Suprapubic skin (tissue), 4 donors: Measurements from ENCODE around the gene ST3GAL3. TPM values are rescaled to one million over a fixed set of nuclear protein-coding genes. Genes with fewer than 3 reads are reported as not detected.
A peak's percentile ranks its signal among the peaks of the same experiment; 100 is the strongest.

Experiments used
- DNase-seq, 2 donors: peaks; one replicate each; pipeline ENCODE4 v3.0.0-alpha.2; 2019; ENCODE audit warnings: low spot score in 2 of 2
- H3K27ac ChIP-seq: fragments of 200-600 bp; sonication (generic); one replicate; pipeline ENCODE4 v1.5.1; 2019
- H3K27me3 ChIP-seq: fragments of 200-600 bp; sonication (generic); one replicate; pipeline ENCODE4 v1.5.1; 2019
- H3K36me3 ChIP-seq: fragments of 200-600 bp; sonication (generic); one replicate; pipeline ENCODE4 v1.5.1; 2019
- H3K4me1 ChIP-seq: fragments of 200-600 bp; sonication (generic); one replicate; pipeline ENCODE4 v1.5.1; 2019
- H3K4me3 ChIP-seq: fragments of 200-600 bp; sonication (generic); one replicate; pipeline ENCODE4 v1.5.1; 2019; ENCODE audit warnings: mild to moderate bottlenecking
- H3K9me3 ChIP-seq: fragments of 200-600 bp; sonication (generic); one replicate; pipeline ENCODE4 v1.5.1; 2019
- CTCF ChIP-seq, 2 donors: fragments of 200-600 bp in 1 of 2; fragments of 450-650 bp in 1 of 2; sonication (generic) in 1 of 2; IDR thresholded peaks; one replicate each; pipeline ENCODE4 v1.5.1; 2016 to 2019; ENCODE audit warnings: antibody characterized with exemption in 2 of 2, mild to moderate bottlenecking in 1 of 2, moderate library complexity in 1 of 2
- EP300 ChIP-seq: sonication (generic); formaldehyde crosslinking; IDR thresholded peaks from one replicate; pipeline ENCODE4 v1.6.1; 2017; ENCODE audit warnings: antibody characterized with exemption
- POLR2A ChIP-seq, 2 donors: fragments of 450-650 bp; IDR thresholded peaks; one replicate each; pipeline ENCODE4 v1.6.1; 2017; ENCODE audit warnings: antibody characterized with exemption in 2 of 2, mild to moderate bottlenecking in 2 of 2, moderate library complexity in 2 of 2
- POLR2AphosphoS5 ChIP-seq, 3 donors: sonication (generic); formaldehyde crosslinking; IDR thresholded peaks; one replicate each; pipeline ENCODE4 v1.6.1; 2017; ENCODE audit warnings: antibody characterized with exemption in 3 of 3
- WGBS: methylation state at CpG from one replicate; pipeline ENCODE4 v1.1.5; 2018; 5-methylcytosine and 5-hydroxymethylcytosine counted together
- total RNA-seq, 4 donors: library from RNA; depleted of rRNA; stranded (reverse); fragments of >200 nt; gene quantifications; one replicate each; pipeline ENCODE4 v1.1.0, GENCODE V29; 2016

The ST3GAL3 gene
- total RNA-seq, 4 donors from 2014 or later, result 6.3 to 21.0 (median 9.9) TPM

GRCh38 chr1:43970502-43970901, 263.2 kb downstream of the ST3GAL3 start:
- Histone ChIP-seq H3K4me1 (peaks cover 31% of the 10 kb centered on the region), H3K4me3 (peak overlapping the region; percentile 66), H3K9me3 (no peaks in the 10 kb centered on the region), H3K27me3 (no peaks in the 10 kb centered on the region), H3K27ac (no peak overlapping the region), H3K36me3 (peaks cover 32% of the 10 kb centered on the region)
- no peak for TF ChIP-seq CTCF (IDR thresholded peaks at IDR 0.05)
- TF ChIP-seq POLR2AphosphoS5 (IDR thresholded peaks at IDR 0.05), result no peak
- TF ChIP-seq POLR2A (IDR thresholded peaks at IDR 0.05), result no peak
- TF ChIP-seq EP300, result no peak
- WGBS, result 49% methylated on average over 5 of the region's 5 CpGs
- DNase-seq, result no peak

GRCh38 chr1:43970911-43971310, 263.6 kb downstream of the ST3GAL3 start:
- TF ChIP-seq EP300 (no peak), POLR2A (IDR thresholded peaks at IDR 0.05) (no peak), POLR2AphosphoS5 (IDR thresholded peaks at IDR 0.05) (no peak), CTCF (IDR thresholded peaks at IDR 0.05) (no peak)
- Histone ChIP-seq H3K27me3 (no peaks in the 10 kb centered on the region), H3K27ac (no peak overlapping the region), H3K4me3 (peak overlapping the region; percentile 66), H3K36me3 (peaks cover 31% of the 10 kb centered on the region), H3K4me1 (peaks cover 35% of the 10 kb centered on the region), H3K9me3 (no peaks in the 10 kb centered on the region)
- 90% methylated on average over 9 of the region's 9 CpGs for WGBS
- no peak for DNase-seq

GRCh38 chr1:43971336-43971980, 264.1 kb downstream of the ST3GAL3 start:
- Histone ChIP-seq H3K27ac (no peak overlapping the region), H3K4me3 (no peak overlapping the region), H3K27me3 (no peaks in the 10 kb centered on the region), H3K36me3 (peaks cover 26% of the 10 kb centered on the region), H3K4me1 (peaks cover 40% of the 10 kb centered on the region), H3K9me3 (no peaks in the 10 kb centered on the region)
- DNase-seq, result no peak
- TF ChIP-seq CTCF (IDR thresholded peaks at IDR 0.05), result no peak
- WGBS, result 77% methylated on average over 17 of the region's 17 CpGs

- Histone ChIP-seq H3K27ac (peak overlapping the region; percentile 95), H3K27me3 (no peaks in the 10 kb centered on the region), H3K4me1 (peaks cover 61% of the 10 kb centered on the region), H3K4me3 (peak overlapping the region; percentile 90), H3K9me3 (no peaks in the 10 kb centered on the region), H3K36me3 (peaks cover 24% of the 10 kb centered on the region)
- no peak for TF ChIP-seq POLR2A (IDR thresholded peaks at IDR 0.05)
- TF ChIP-seq CTCF (IDR thresholded peaks at IDR 0.05), result no peak
- no peak for TF ChIP-seq EP300
- TF ChIP-seq POLR2AphosphoS5 (IDR thresholded peaks at IDR 0.05), result no peak
- DNase-seq, result no peak
- 40% methylated on average over 9 of the region's 9 CpGs for WGBS
Measured at GRCh38 chr1:43973981-43974442, 266.7 kb downstream of the ST3GAL3 start.

- Histone ChIP-seq H3K27ac (peak within 1 kb of the TSS; percentile 95), H3K9me3 (no peaks in the 10 kb centered on the region), H3K27me3 (no peaks in the 10 kb centered on the region), H3K4me3 (peak within 1 kb of the TSS; percentile 90), H3K36me3 (peaks cover 24% of the 10 kb centered on the region), H3K4me1 (peaks cover 60% of the 10 kb centered on the region)
- WGBS, result 0% methylated on average over 45 of the region's 93 CpGs
- TF ChIP-seq POLR2AphosphoS5 (IDR thresholded peaks at IDR 0.05) (peak; percentile 70 to 94 (median 82)), POLR2A (IDR thresholded peaks at IDR 0.05) (peak; percentile 39 to 84), EP300 (no peak), CTCF (IDR thresholded peaks at IDR 0.05) (peak in 1 of 2 donors; percentile 26)
- DNase-seq, result peak; percentile 99
Measured at GRCh38 chr1:43974443-43975248, 267.3 kb downstream of the ST3GAL3 start, which contains the start of gene ATP6V0B. Gene ATP6V0B (plus strand): TSS chr1:43974960. CDS start chr1:43975041, 81 bp downstream.
